Motor neuron (in vitro differentiated cells): ENCODE data around the gene SLC27A3. TPM values are rescaled to one million over a fixed set of nuclear protein-coding genes. Genes with fewer than 3 reads are reported as not detected.
"Not testable (repeated sequence)": the region's sequence is repeated elsewhere in the genome, so short reads cannot be mapped to it uniquely, and the experiment has no call there.

Experiments used
- ATAC-seq, 8 experiments: fragments of 200-7000 bp; cut with Tn5 transposase; replicated peaks in 6 of 8; 2 replicates each; pipeline ENCODE4 v1.8.0; 2021; ENCODE audit warnings: mild to moderate bottlenecking in 8 of 8, moderate library complexity in 8 of 8
- H3K27ac ChIP-seq, 2 donors: fragments of 250-450 bp; sonication (Bioruptor Pico); 2 replicates each; pipeline ENCODE4 v1.9.0; 2021; ENCODE audit warnings: antibody characterized with exemption in 2 of 2, mild to moderate bottlenecking in 2 of 2, moderate library complexity in 1 of 2
- H3K4me1 ChIP-seq, 2 donors: fragments of 250-450 bp; sonication (Bioruptor Pico); replicated peaks in 1 of 2; 2 replicates each; pipeline ENCODE4 v1.6.1; 2021; ENCODE audit warnings: antibody characterized with exemption in 2 of 2, mild to moderate bottlenecking in 2 of 2, moderate library complexity in 1 of 2
- H3K4me3 ChIP-seq, 5 donors: fragments of 250-450 bp; sonication (Bioruptor Pico); 2 replicates each; pipeline ENCODE4 v1.9.0; 2021; ENCODE audit warnings: antibody characterized with exemption in 5 of 5, mild to moderate bottlenecking in 5 of 5, moderate library complexity in 4 of 5
- WGBS, 10 experiments: fragments of 450-650 bp; shearing (Covaris generic); methylation state at CpG; one replicate each; pipeline ENCODE4 v1.0.0; 2022; 5-methylcytosine and 5-hydroxymethylcytosine counted together
- in situ Hi-C, 9 experiments: fragments of 400-800 bp; cut with MboI; loops; one replicate each; pipeline ENCODE4 v1.15.0; 2021; ENCODE audit warnings: low sequenced_read_pairs in 9 of 9, low pct_unique_long_range_greater_than_20kb in 2 of 9; ENCODE audit not compliant: unreplicated experiment in 9 of 9
- total RNA-seq, 8 experiments: library from RNA; unstranded; fragments of 300-600 nt; gene quantifications; 2 replicates each; pipeline versions ENCODE4 v1.2.3 to v1.2.4, GENCODE V29; 2022

Gene SLC27A3
- total RNA-seq, 8 experiments from 2014 or later = 5.0 to 49.7 (median 15.3) TPM

DNA sequence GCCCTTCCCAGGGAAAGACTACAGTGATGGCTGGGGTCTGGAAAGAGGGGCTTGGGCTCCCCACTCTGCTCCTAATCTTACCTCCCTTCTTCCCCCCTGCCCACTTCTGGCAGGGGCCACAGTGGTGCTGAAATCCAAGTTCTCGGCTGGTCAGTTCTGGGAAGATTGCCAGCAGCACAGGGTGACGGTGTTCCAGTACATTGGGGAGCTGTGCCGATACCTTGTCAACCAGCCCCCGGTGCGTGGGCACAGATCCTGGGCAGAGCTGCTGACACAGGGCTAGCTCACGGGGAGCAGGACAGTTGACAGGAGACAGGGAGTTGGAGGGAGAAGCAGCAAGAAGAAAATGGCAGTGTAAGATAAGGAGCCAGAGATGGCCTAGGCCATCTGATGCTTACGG, 2.4 kb downstream of the SLC27A3 start:
- no peak for ATAC-seq
- Histone ChIP-seq H3K4me3 (no peak overlapping the region), H3K27ac (no peak overlapping the region), H3K4me1 (peaks cover 17 to 21% of the 10 kb centered on the region in 2 donors)
- 60 to 100% (median 89%) methylated on average over 1 to 4 of the region's 7 CpGs; no CpG with 5 or more reads in 4 of the 10 experiments for WGBS, 10 experiments
- in situ Hi-C loops = no loop called here

DNA sequence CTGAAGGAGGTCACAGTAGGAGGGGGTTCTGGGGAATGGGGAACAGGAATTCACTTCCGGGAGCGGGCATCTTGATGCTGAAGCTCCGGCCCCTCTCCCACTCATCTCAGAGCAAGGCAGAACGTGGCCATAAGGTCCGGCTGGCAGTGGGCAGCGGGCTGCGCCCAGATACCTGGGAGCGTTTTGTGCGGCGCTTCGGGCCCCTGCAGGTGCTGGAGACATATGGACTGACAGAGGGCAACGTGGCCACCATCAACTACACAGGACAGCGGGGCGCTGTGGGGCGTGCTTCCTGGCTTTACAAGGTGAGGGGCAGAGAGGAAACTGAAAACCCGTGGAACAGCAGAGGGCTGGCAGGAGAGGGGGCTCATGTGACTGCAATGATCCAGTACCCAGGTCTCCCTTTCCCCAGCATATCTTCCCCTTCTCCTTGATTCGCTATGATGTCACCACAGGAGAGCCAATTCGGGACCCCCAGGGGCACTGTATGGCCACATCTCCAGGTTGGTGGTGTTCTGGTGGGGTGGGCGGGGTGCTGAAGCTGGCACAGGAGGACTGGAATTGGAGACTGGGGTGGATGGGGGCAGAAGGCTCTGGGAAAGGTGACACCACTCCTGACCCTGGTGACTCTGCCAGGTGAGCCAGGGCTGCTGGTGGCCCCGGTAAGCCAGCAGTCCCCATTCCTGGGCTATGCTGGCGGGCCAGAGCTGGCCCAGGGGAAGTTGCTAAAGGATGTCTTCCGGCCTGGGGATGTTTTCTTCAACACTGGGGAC, 3.0 kb downstream of the SLC27A3 start:
- WGBS, 10 experiments = 60 to 100% (median 92%) methylated on average over 3 to 13 of the region's 22 CpGs; no CpG with 5 or more reads in 2 of the 10 experiments
- H3K27ac ChIP-seq = no peak overlapping the region

DNA sequence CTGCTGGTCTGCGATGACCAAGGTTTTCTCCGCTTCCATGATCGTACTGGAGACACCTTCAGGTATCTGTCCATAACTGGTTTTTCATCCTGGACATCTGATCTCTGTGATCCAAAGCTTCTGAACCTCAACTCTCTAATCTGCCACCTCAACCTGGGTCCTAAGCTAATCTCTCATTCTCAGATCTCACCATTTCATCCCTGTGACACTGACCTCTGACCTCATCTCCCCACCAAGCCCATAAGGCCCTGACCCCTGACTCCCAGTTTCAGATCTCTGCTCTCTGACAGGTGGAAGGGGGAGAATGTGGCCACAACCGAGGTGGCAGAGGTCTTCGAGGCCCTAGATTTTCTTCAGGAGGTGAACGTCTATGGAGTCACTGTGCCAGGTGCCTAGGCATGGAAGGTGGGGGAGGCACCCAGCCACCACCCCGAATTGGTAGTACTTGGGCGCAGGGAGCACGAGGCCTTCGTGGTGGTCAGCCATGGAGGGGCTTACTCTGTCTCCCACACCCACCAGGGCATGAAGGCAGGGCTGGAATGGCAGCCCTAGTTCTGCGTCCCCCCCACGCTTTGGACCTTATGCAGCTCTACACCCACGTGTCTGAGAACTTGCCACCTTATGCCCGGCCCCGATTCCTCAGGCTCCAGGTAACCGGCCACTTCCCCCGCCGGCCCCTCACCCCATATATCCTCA, 3.8 kb downstream of the SLC27A3 start:
- Histone ChIP-seq H3K4me1 (peaks cover 19 to 27% of the 10 kb centered on the region in 2 donors), H3K4me3 (no peak overlapping the region), H3K27ac (no peak overlapping the region)
- ATAC-seq = no peak
- in situ Hi-C loops = no loop called here
- WGBS, 10 experiments = 67 to 97% (median 90%) methylated on average over 2 to 6 of the region's 18 CpGs; no CpG with 5 or more reads in 3 of the 10 experiments

More for the DNA sequence above, 3.0 kb downstream of the SLC27A3 start:
- no peak overlapping the region for H3K4me3 ChIP-seq
- in situ Hi-C loops = no loop called here
- ATAC-seq = no peak
- peaks cover 17 to 24% of the 10 kb centered on the region in 2 donors for H3K4me1 ChIP-seq

DNA sequence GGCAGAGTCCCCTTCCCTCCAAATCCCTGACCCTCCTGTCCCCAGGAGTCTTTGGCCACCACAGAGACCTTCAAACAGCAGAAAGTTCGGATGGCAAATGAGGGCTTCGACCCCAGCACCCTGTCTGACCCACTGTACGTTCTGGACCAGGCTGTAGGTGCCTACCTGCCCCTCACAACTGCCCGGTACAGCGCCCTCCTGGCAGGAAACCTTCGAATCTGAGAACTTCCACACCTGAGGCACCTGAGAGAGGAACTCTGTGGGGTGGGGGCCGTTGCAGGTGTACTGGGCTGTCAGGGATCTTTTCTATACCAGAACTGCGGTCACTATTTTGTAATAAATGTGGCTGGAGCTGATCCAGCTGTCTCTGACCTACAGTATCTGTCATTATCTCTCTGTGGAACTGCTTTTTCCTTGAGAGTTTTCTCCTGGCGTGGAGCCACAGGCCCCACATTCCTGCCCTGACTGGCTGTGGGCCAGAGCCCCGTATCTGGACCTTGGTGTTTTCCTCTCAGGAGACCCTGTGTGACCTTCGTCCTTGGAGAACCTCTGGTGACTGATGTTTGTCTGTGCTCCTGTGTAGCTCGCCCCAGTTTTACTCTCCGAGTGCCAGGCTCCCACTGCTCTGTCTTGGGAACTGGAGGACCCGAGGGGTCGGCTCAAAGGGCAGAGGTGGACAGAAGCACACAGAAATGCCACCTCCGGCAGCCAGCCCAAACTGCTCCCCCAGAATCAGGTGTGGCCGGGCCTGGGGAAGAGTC, 4.8 kb downstream of the SLC27A3 start:
- WGBS, 10 experiments = 40 to 87% (median 70%) methylated on average over 1 to 16 of the region's 17 CpGs; no CpG with 5 or more reads in 1 of the 10 experiments
- no peak overlapping the region for H3K4me3 ChIP-seq
- H3K4me1 ChIP-seq = peaks cover 15 to 24% of the 10 kb centered on the region in 2 donors
- no peak for ATAC-seq
- in situ Hi-C loops = no loop called here
- no peak overlapping the region for H3K27ac ChIP-seq

DNA sequence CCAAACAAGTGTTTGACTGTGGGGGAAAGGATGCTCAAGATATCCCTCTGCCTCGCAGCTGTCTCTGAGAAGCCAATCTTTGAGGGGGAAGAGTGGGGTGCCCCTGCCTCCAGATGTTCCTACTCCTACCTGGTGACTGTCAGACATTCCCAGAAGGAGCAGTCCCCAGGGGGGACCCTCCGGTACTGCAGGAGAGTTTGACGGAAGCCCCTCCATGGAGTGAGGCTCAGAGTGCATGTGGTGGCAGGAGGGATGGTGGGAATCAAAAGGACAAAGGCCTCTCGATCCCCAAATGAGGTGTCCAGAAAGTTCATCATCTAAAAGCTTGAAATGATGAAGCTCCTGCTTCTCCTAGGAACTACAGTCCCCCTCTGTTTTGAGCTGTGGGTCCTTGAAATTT, 5.3 kb downstream of the SLC27A3 start:
- Histone ChIP-seq H3K27ac (no peak overlapping the region), H3K4me3 (no peak overlapping the region), H3K4me1 (peaks cover 15 to 29% of the 10 kb centered on the region in 2 donors)
- 50 to 100% (median 80%) methylated on average over 1 to 4 of the region's 4 CpGs; no CpG with 5 or more reads in 3 of the 10 experiments for WGBS, 10 experiments
- in situ Hi-C loops = no loop called here
- ATAC-seq = no peak

DNA sequence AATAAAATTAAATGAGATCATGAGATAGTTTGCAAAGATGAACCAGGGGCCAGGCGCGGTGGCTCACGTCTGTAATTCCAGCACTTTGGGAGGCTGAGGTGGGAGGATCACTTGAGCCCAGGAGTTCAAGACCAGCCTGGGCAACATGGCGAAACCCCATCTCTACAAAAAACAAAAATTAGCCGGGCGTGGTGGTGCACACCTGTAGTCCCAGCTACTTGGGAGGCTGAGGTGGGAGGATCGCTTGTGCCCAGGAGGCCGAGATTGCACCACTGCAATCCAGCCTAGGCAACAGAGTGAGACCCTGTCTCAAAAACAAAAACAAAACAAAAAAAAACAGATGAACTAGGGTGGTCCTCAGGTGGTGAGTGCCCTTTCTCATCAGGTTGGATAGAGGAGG, 7.4 kb downstream of the SLC27A3 start:
- in situ Hi-C loops, ATAC-seq: not testable (repeated sequence)
- WGBS, 10 experiments = 60 to 100% (median 100%) methylated on average over 1 to 6 of the region's 8 CpGs; no CpG with 5 or more reads in 2 of the 10 experiments
- Histone ChIP-seq H3K27ac (peak overlapping the region in 1 of 2 donors; percentile 92), H3K4me1 (peaks cover 4 to 17% of the 10 kb centered on the region in 2 donors), H3K4me3 (peak overlapping the region in 3 of 5 donors; percentile 70 to 89 (median 74))

DNA sequence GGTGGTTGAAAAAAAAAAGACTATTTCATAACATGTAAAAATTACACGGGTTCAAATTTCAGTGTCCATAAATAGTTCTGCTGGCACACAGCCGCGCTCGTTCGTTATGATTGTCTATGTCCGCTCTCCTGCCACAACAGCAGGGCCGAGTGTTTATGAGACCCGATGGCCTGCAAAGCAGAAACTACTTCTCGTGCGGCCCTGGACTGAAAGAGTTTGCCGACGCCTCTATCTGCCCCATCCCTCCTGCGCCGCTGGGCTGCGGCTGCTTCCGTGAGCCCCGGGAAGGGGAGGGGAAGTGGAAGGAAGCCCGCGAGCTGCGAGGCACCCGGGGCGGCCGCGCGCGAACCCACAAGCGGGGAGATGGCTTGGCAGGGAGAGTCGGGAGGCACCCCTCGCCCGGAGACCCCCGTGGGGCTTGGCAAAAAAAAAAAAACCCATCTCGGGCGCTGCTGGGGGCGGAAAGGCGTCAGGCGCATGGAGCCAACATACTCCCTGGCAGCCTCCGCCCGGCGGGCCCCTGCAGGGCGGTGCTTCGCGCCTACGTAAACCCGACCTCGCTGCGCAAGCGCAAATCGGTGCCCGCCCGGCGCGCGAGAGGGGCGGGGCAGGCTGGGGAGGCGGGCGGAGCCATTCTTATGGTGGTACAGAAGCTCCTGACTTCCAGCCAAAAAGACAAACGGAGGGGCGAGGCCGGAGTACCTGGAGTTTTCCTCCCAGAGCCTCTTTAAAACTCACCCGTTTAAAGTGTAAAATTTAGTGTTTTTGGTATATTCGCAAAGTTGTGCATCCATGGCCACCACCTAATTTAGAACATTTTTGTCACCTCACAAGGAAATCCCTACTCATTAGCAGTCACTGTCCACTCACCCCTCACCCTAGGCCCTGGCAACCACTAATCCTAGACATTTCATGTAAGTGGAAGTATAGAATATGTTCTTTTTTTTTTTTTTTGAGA, 8.3 kb downstream of the SLC27A3 start:
- 0 to 9% (median 2%) methylated on average over 5 to 28 of the region's 61 CpGs; no CpG with 5 or more reads in 1 of the 10 experiments for WGBS, 10 experiments
- Histone ChIP-seq H3K4me1 (peaks cover 4 to 16% of the 10 kb centered on the region in 2 donors), H3K4me3 (peak overlapping the region; percentile 70 to 89 (median 75)), H3K27ac (peak overlapping the region; percentile 92 to 94)
- in situ Hi-C loops = no loop called here
- ATAC-seq = peak; percentile 95 to 97 (median 97)

DNA sequence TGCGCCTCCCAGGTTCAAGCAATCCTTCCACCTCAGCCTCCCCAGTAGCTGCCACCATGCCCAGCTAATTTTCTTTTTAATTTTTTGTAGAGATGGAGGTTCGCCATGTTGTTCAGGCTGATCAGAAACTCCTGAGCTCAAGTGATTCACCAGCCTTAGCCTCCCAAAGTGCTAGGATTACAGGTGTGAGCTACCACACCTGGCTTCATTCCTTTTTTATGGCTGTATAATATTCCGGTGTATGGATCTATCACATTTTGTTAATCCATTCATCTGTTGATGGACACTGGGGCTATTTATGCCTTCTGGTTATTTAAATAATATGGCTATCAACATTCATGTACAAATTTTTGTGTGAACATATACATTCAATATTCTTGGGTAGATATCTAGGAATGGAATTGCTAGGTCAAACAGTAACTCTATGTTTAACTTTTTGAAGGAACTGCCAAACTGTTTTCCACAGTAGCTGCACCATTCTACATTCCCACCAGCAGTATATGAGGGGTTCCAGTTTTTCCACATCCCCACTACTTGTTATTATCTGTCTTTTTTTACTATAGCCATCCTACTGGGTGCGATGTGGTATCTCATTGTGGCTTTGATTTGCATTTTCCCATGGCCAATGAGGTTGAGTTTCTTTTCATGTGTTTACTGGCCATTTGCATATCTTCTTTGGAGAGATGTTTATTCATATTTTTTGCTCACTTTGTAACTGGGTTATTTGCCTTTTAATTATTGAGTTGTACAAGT, 11.0 kb downstream of the SLC27A3 start:
- WGBS, 10 experiments = 77 to 100% (median 96%) methylated on average over 1 to 4 of the region's 4 CpGs
- H3K4me3 ChIP-seq = no peak overlapping the region
- no peak overlapping the region for H3K27ac ChIP-seq
- in situ Hi-C loops = no loop called here
- no peak for ATAC-seq
- peaks cover 4 to 16% of the 10 kb centered on the region in 2 donors for H3K4me1 ChIP-seq

DNA sequence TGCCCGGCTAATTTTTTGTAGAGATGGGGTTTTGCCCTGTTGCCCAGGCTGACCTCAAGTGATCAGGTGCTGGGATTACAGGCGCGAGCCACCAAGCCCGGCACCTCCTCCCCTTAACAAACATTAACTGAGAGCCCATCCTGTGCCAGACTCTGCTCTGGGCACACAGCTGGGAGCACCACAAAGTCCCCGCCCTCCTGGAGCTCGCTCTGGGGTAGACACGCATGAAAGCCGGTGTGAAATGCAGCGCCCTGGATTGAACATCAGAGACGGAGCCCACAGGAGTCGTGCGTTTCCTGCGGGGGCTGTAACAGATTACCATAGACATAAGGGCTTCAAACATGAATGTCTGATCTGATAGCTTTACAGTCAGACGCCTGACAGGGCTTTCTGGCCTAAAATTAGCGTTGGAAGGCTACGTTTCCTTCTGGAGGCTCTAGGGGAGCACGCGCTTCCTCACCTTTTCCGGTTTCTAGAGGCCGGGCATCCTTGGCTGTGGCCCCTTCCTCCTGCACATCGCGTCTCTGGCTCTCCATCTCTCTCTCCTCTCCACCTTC, 14.3 kb downstream of the SLC27A3 start:
- peak in 3 of 8 experiments; percentile 13 to 49 (median 22) for ATAC-seq
- in situ Hi-C loops = no loop called here
- WGBS, 10 experiments = 0 to 94% (median 77%) methylated on average over 1 to 22 of the region's 22 CpGs; no CpG with 5 or more reads in 1 of the 10 experiments

DNA sequence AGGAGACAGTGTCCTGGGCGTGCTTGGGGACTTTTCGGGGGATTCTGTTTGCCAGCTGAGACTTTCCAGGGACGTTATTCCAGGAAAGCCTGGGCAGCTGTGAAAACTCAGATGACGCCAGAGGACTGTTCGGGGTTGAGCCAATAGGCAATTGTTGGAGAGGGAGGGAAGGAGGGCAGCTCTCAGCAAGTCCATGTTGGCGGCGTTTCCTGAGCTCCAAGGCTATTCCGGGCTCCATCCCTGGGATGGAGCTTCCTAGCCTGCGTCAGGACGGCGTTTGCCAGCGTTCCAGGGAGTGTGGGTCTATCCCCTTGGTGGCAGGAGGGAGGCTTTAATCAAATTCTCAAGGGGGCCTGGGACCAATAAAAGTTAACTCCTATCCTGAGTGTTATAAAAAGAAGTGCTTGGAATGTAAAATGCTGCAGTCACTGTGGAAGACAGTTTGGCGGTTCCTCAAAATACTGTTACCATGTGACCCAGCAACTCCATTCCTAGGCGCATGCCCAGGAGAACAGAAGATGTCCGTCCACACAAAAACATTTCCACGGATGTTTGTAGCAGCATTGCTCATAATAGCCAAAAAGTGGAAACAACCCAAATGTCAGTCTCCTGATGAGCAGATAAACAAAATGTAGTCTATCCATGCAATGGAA, 15.2 kb downstream of the SLC27A3 start:
- WGBS, 10 experiments = 0 to 91% (median 80%) methylated on average over 1 to 16 of the region's 16 CpGs
- Histone ChIP-seq H3K27ac (no peak overlapping the region), H3K4me3 (no peak overlapping the region), H3K4me1 (peaks cover 38 to 39% of the 10 kb centered on the region in 2 donors)
- in situ Hi-C loops = no loop called here
- peak in 3 of 8 experiments; percentile 66 to 79 (median 71) for ATAC-seq

More for the DNA sequence above, 14.3 kb downstream of the SLC27A3 start:
- no peak overlapping the region for H3K4me3 ChIP-seq
- peaks cover 29 to 36% of the 10 kb centered on the region in 2 donors for H3K4me1 ChIP-seq
- H3K27ac ChIP-seq = no peak overlapping the region
